CD4-positive, CD25-positive, alpha-beta regulatory T cell (primary cell): ENCODE data around the gene TSPYL4. TPM values are rescaled to one million over a fixed set of nuclear protein-coding genes. Genes with fewer than 3 reads are reported as not detected.
"Not testable (repeated sequence)": the region's sequence is repeated elsewhere in the genome, so short reads cannot be mapped to it uniquely, and the experiment has no call there.

Experiments
- ATAC-seq, 2 donors: fragments of 150-1000 bp; cut with Tn5 transposase; one replicate each; pipeline ENCODE4 v1.10.0; 2021; ENCODE audit warnings: low read depth in 2 of 2, moderate number of reproducible peaks in 2 of 2, moderate library complexity in 1 of 2
- DNase-seq, 3 donors: peaks; one replicate each; pipeline versions ENCODE4 v3.0.0 to v3.0.0-alpha.2; 2012 to 2022; ENCODE audit warnings: mixed read lengths in 1 of 3
- H3K27ac ChIP-seq: one replicate; pipeline ENCODE4 v1.7.0; 2013; ENCODE audit warnings: mild to moderate bottlenecking, low read length; ENCODE audit not compliant: insufficient read depth, poor library complexity, severe bottlenecking
- H3K27me3 ChIP-seq: one replicate; pipeline ENCODE4 v1.7.0; 2013; ENCODE audit warnings: low read length; ENCODE audit not compliant: control insufficient read depth, insufficient read depth
- H3K36me3 ChIP-seq: one replicate; pipeline ENCODE4 v1.7.0; 2013; ENCODE audit warnings: mild to moderate bottlenecking, low read length, moderate library complexity; ENCODE audit not compliant: control insufficient read depth, insufficient read depth
- H3K4me1 ChIP-seq: 2 replicates; pipeline ENCODE4 v1.7.0; 2013; ENCODE audit warnings: mild to moderate bottlenecking, low read length; ENCODE audit not compliant: insufficient read depth, control insufficient read depth, poor library complexity, severe bottlenecking
- H3K4me3 ChIP-seq: one replicate; pipeline ENCODE4 v1.7.0; 2013; ENCODE audit warnings: low read depth, mild to moderate bottlenecking, low read length, moderate library complexity
- H3K9me3 ChIP-seq, 2 experiments: 1 replicate in 1 of 2; 2 replicates in 1 of 2; pipeline ENCODE4 v1.7.0; 2013; ENCODE audit warnings: low read length in 2 of 2, mild to moderate bottlenecking in 1 of 2, moderate library complexity in 1 of 2; ENCODE audit not compliant: control insufficient read depth in 2 of 2
- H3K27ac Mint-ChIP-seq, 3 donors: one replicate each; pipeline ENCODE4 v1.8.0; 2020 to 2022; ENCODE audit warnings: mild to moderate bottlenecking in 3 of 3, mixed read lengths in 3 of 3, moderate library complexity in 2 of 3
- H3K27me3 Mint-ChIP-seq: one replicate; pipeline ENCODE4 v1.8.0; 2022; ENCODE audit warnings: mild to moderate bottlenecking, mixed read lengths
- H3K36me3 Mint-ChIP-seq: one replicate; pipeline ENCODE4 v1.8.0; 2020; ENCODE audit warnings: mixed read lengths
- H3K4me1 Mint-ChIP-seq, 4 donors: one replicate each; pipeline ENCODE4 v1.8.0; 2020 to 2022; ENCODE audit warnings: mixed read lengths in 4 of 4, mild to moderate bottlenecking in 1 of 4
- H3K4me3 Mint-ChIP-seq, 4 donors: one replicate each; pipeline ENCODE4 v1.8.0; 2020 to 2022; ENCODE audit warnings: mild to moderate bottlenecking in 4 of 4, mixed read lengths in 4 of 4, moderate library complexity in 3 of 4
- H3K9me3 Mint-ChIP-seq, 7 donors: one replicate each; pipeline ENCODE4 v1.8.0; 2020 to 2022; ENCODE audit warnings: mixed read lengths in 7 of 7, mild to moderate bottlenecking in 3 of 7, moderate library complexity in 2 of 7
- polyA plus RNA-seq, 4 donors: library from polyadenylated mRNA; unstranded; fragments of 300-500 nt; fragmentation: Illumina TruSeq; gene quantifications; one replicate each; pipeline ENCODE4 v1.2.3, GENCODE V29; 2021
- total RNA-seq: library from RNA; stranded (reverse); gene quantifications from one replicate; pipeline ENCODE4 v1.2.3, GENCODE V29; 2022

Gene TSPYL4
- total and polyA plus RNA-seq, 5 donors from 2014 or later = 11.3 to 40.2 (median 16.8) TPM

DNA sequence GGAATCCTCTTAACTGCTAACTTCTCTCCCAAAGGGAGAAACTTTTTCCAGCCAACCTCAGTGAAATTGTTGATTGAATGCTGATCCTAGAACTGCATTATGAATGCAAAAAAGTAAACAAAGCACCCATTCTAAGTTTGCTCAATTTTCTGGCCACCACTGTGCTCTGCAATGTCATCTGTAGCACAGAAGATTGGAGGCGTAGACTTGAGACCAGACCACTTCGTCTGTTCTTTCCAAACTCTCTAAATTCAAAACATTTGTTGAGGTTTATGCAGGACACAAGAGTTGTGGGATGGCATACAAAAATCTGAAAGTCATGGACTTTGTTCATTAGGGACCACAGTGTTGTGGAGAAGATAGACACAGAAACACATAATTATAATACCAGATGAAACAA, 36.9 kb upstream of the TSPYL4 start:
- Histone ChIP-seq H3K9me3 (no peaks in the 10 kb centered on the region), H3K27ac (no peak overlapping the region), H3K4me1 (no peaks in the 10 kb centered on the region), H3K36me3 (no peaks in the 10 kb centered on the region), H3K4me3 (no peak overlapping the region), H3K27me3 (no peaks in the 10 kb centered on the region)
- no peaks in the 10 kb centered on the region for H3K9me3 Mint-ChIP-seq
- no peak overlapping the region for H3K27ac Mint-ChIP-seq
- H3K4me1 Mint-ChIP-seq = no peaks in the 10 kb centered on the region
- H3K4me3 Mint-ChIP-seq = no peak overlapping the region
- H3K27me3 Mint-ChIP-seq = peaks cover 4% of the 10 kb centered on the region
- DNase-seq (no peak), ATAC-seq (no peak)
- no peaks in the 10 kb centered on the region for H3K36me3 Mint-ChIP-seq

GRCh38 chr6:116289876-116290275, 36.0 kb upstream of the TSPYL4 start:
- Histone ChIP-seq H3K4me1 (no peaks in the 10 kb centered on the region), H3K27ac (no peak overlapping the region), H3K27me3 (no peaks in the 10 kb centered on the region), H3K36me3 (no peaks in the 10 kb centered on the region), H3K4me3 (no peak overlapping the region), H3K9me3 (no peaks in the 10 kb centered on the region)
- Mint-ChIP-seq H3K27me3 (peaks cover 7% of the 10 kb centered on the region), H3K36me3 (no peaks in the 10 kb centered on the region), H3K9me3 (no peaks in the 10 kb centered on the region), H3K4me1 (peaks cover 0 to 7% (median 3%) of the 10 kb centered on the region in 4 donors), H3K4me3 (no peak overlapping the region), H3K27ac (no peak overlapping the region)
- ATAC-seq (no peak), DNase-seq (no peak)

- peaks cover 0 to 8% (median 4%) of the 10 kb centered on the region in 4 donors for H3K4me1 Mint-ChIP-seq
Measured at GRCh38 chr6:116287689-116288282, 33.9 kb upstream of the TSPYL4 start.

DNA sequence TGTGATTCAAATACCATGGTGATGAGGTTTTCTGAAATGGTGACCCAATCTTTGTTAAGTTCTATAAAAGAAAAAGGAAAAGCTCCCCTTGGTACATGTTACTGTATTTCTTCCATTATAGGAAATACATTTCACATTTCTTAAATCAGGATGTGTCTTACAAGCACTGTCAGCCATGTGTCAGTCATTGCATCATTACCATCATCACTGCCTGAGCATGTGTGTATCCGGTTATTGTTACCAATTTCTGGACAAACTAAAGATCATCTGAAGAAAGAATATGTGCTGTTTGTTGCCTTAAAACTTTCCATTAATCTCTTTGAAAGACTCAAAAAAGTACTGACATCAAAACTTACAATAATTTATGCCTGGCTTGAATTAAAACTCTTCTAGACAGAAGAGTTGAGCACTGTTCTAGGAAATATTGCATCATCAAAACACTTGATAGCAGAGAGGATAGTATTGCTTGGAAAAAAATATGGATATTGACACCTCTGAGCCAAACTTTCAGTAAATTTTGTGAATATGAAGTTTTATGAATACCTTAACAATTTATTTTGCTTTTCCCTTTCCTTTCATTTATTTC, 33.0 kb upstream of the TSPYL4 start:
- H3K4me1 ChIP-seq = no peaks in the 10 kb centered on the region
- no peaks in the 10 kb centered on the region for H3K36me3 Mint-ChIP-seq

More at GRCh38 chr6:116287689-116288282, 33.9 kb upstream of the TSPYL4 start:
- H3K27ac ChIP-seq = no peak overlapping the region
- no peaks in the 10 kb centered on the region for H3K27me3 ChIP-seq
- Mint-ChIP-seq H3K27ac (no peak overlapping the region), H3K4me3 (peak overlapping the region in 1 of 4 donors; percentile 52), H3K9me3 (no peaks in the 10 kb centered on the region), H3K36me3 (no peaks in the 10 kb centered on the region), H3K27me3 (peaks cover 4% of the 10 kb centered on the region)
- ATAC-seq (peak; percentile 65 to 80), DNase-seq (peak in 2 of 3 donors; percentile 50)
- no peaks in the 10 kb centered on the region for H3K4me1 ChIP-seq
- no peak overlapping the region for H3K4me3 ChIP-seq
- no peaks in the 10 kb centered on the region for H3K36me3 ChIP-seq
- no peaks in the 10 kb centered on the region for H3K9me3 ChIP-seq

GRCh38 chr6:116284984-116285383, 31.1 kb upstream of the TSPYL4 start:
- H3K27me3 ChIP-seq, H3K27ac ChIP-seq, ATAC-seq, H3K9me3 ChIP-seq, H3K36me3 ChIP-seq, H3K27me3 Mint-ChIP-seq, DNase-seq, H3K27ac Mint-ChIP-seq, H3K4me3 ChIP-seq, H3K36me3 Mint-ChIP-seq, H3K9me3 Mint-ChIP-seq: not testable (repeated sequence)
- peaks cover 11% of the 10 kb centered on the region for H3K4me1 ChIP-seq
- Mint-ChIP-seq H3K4me1 (peaks cover 0 to 26% (median 18%) of the 10 kb centered on the region in 4 donors), H3K4me3 (peak overlapping the region in 1 of 4 donors; percentile 71)

More for the DNA sequence above, 33.0 kb upstream of the TSPYL4 start:
- DNase-seq = no peak
- H3K4me1 Mint-ChIP-seq = peaks cover 0 to 13% (median 5%) of the 10 kb centered on the region in 4 donors
- Histone ChIP-seq H3K9me3 (no peaks in the 10 kb centered on the region), H3K27ac (no peak overlapping the region), H3K27me3 (no peaks in the 10 kb centered on the region), H3K4me3 (no peak overlapping the region), H3K36me3 (no peaks in the 10 kb centered on the region)
- no peaks in the 10 kb centered on the region for H3K9me3 Mint-ChIP-seq
- no peak overlapping the region for H3K27ac Mint-ChIP-seq
- H3K27me3 Mint-ChIP-seq = peaks cover 4% of the 10 kb centered on the region
- no peak for ATAC-seq
- H3K4me3 Mint-ChIP-seq = no peak overlapping the region

DNA sequence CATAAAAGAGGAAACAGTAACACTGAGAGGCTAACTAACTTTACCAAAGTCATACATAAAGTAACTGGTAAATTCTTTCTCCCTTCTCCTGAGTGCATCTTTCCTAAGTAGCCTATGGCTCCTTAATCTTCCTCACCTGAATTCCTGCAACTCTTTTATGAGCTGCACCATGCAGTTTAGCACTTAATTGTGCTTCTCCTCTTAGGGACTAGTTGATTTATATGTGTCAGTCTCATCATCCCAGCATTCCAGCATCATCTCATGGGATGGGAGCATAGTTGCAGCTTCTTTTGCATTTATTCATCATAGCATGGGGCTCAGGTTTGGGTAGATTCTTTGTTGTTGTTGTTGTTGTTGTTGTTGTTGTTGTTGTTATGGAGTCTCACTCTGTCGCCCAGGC, 29.3 kb upstream of the TSPYL4 start:
- H3K27ac Mint-ChIP-seq = peak overlapping the region in 1 of 3 donors; percentile 18
- peaks cover 4% of the 10 kb centered on the region for H3K27me3 Mint-ChIP-seq
- H3K4me1 Mint-ChIP-seq = peaks cover 0 to 31% (median 27%) of the 10 kb centered on the region in 4 donors
- no peak for DNase-seq
- ATAC-seq = no peak
- H3K4me3 Mint-ChIP-seq = peak overlapping the region in 1 of 4 donors; percentile 8
- H3K36me3 Mint-ChIP-seq = peaks cover 12% of the 10 kb centered on the region
- Histone ChIP-seq H3K27ac (no peak overlapping the region), H3K9me3 (no peaks in the 10 kb centered on the region), H3K4me3 (no peak overlapping the region), H3K27me3 (no peaks in the 10 kb centered on the region), H3K4me1 (peaks cover 19% of the 10 kb centered on the region), H3K36me3 (peaks cover 2% of the 10 kb centered on the region)
- no peaks in the 10 kb centered on the region for H3K9me3 Mint-ChIP-seq

- Histone ChIP-seq H3K36me3 (peaks cover 6% of the 10 kb centered on the region), H3K9me3 (no peaks in the 10 kb centered on the region), H3K27me3 (no peaks in the 10 kb centered on the region), H3K4me1 (peaks cover 24% of the 10 kb centered on the region), H3K27ac (no peak overlapping the region), H3K4me3 (no peak overlapping the region)
- peaks cover 4% of the 10 kb centered on the region for H3K27me3 Mint-ChIP-seq
- H3K9me3 Mint-ChIP-seq = no peaks in the 10 kb centered on the region
- DNase-seq = no peak
- peaks cover 0 to 35% (median 29%) of the 10 kb centered on the region in 4 donors for H3K4me1 Mint-ChIP-seq
- peak overlapping the region in 2 of 4 donors; percentile 8 to 61 for H3K4me3 Mint-ChIP-seq
- H3K36me3 Mint-ChIP-seq = peaks cover 17% of the 10 kb centered on the region
- H3K27ac Mint-ChIP-seq = no peak overlapping the region
- no peak for ATAC-seq
Measured at GRCh38 chr6:116282698-116283097, 28.8 kb upstream of the TSPYL4 start.

GRCh38 chr6:116280933-116281316, 27.1 kb upstream of the TSPYL4 start:
- DNase-seq (no peak), ATAC-seq (no peak)
- H3K4me3 Mint-ChIP-seq = peak overlapping the region; percentile 94 to 99 (median 98)
- H3K36me3 Mint-ChIP-seq = peaks cover 27% of the 10 kb centered on the region
- H3K27me3 ChIP-seq = no peaks in the 10 kb centered on the region
- no peaks in the 10 kb centered on the region for H3K9me3 Mint-ChIP-seq
- H3K4me1 Mint-ChIP-seq = peaks cover 12 to 51% (median 42%) of the 10 kb centered on the region in 4 donors
- H3K27me3 Mint-ChIP-seq = peaks cover 4% of the 10 kb centered on the region
- peaks cover 42% of the 10 kb centered on the region for H3K4me1 ChIP-seq
- peak overlapping the region; percentile 99 to 100 (median 100) for H3K27ac Mint-ChIP-seq
- H3K36me3 ChIP-seq = peaks cover 9% of the 10 kb centered on the region
- H3K4me3 ChIP-seq = peak overlapping the region; percentile 94
- peak overlapping the region; percentile 100 for H3K27ac ChIP-seq
- no peaks in the 10 kb centered on the region for H3K9me3 ChIP-seq
